ENCODE data around the gene RAP1GDS1. TPM values are rescaled to one million over a fixed set of nuclear protein-coding genes. Genes with fewer than 3 reads are reported as not detected.

Gene RAP1GDS1
- polyA plus RNA-seq, 1 donor (not counting 4 experiments of a cell fraction or from before 2014, with no cell fraction given), result 58.1 TPM

DNA sequence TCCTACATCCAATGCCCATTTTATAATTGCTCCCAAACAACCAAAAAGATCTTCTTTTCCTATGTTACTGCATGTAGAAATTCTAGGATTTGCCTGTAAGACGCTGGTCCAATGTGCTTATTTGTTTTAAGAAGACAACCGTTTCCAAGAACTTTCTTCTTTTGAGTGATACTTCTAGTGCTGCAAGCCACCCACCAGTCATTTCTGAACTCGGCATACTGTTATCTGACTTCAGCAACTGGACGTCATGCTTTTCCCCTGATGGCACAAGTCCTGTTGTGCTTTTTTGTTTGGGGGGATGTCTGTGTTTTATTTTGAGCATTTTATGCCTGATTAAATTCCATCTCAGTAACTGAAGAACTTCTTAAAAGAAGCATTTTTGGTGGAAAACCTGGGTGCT lies 16.0 kb upstream of the RAP1GDS1 start:
- FAIRE-seq, result no peak
- H4K20me1 ChIP-seq (ENCODE audit: control insufficient read depth, extremely low read depth, insufficient read depth, low read length), result no peaks in the 10 kb centered on the region
- H3K79me2 ChIP-seq (ENCODE audit: control insufficient read depth, insufficient read depth, low read length), result no peaks in the 10 kb centered on the region

DNA sequence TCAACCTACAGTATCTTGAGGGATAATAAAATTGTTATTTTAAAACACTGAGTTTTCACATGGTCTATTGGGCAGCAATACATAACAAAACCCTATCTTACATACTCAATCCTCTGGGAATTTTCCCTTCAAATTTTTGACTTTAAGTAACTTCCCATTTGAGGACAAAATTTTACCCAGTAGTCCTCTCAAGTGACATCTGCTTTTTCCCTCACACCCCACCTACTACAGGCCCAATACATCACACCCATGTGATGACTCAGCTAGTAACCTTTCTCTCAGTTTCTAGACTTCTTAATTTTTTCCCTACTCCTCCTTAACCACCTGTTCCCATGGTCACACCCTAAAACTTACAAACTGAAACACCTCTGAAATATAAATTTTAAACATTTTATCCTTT lies 12.2 kb upstream of the RAP1GDS1 start:
- no peaks in the 10 kb centered on the region for H3K9me3 ChIP-seq (ENCODE audit: control insufficient read depth, low read depth, low read length)
- H3K4me1 ChIP-seq (ENCODE audit: control insufficient read depth, extremely low read depth, insufficient read depth, low read length), result no peaks in the 10 kb centered on the region
- H3K9ac ChIP-seq (ENCODE audit: control insufficient read depth, extremely low read depth, insufficient read depth, low read length), result no peak overlapping the region
- no peaks in the 10 kb centered on the region for H3K9me1 ChIP-seq (ENCODE audit: control insufficient read depth, extremely low read depth, insufficient read depth, low read length)
- no peak overlapping the region for H3K4me3 ChIP-seq (ENCODE audit: control insufficient read depth in 2 of 3, extremely low read depth in 1 of 3, insufficient read depth in 2 of 3, low read depth in 1 of 3, low read length in 3 of 3)
- TF ChIP-seq EZH2 (IDR thresholded peaks at IDR 0.05; ENCODE audit: low read length), result no peak
- TF ChIP-seq, protein P1, sequence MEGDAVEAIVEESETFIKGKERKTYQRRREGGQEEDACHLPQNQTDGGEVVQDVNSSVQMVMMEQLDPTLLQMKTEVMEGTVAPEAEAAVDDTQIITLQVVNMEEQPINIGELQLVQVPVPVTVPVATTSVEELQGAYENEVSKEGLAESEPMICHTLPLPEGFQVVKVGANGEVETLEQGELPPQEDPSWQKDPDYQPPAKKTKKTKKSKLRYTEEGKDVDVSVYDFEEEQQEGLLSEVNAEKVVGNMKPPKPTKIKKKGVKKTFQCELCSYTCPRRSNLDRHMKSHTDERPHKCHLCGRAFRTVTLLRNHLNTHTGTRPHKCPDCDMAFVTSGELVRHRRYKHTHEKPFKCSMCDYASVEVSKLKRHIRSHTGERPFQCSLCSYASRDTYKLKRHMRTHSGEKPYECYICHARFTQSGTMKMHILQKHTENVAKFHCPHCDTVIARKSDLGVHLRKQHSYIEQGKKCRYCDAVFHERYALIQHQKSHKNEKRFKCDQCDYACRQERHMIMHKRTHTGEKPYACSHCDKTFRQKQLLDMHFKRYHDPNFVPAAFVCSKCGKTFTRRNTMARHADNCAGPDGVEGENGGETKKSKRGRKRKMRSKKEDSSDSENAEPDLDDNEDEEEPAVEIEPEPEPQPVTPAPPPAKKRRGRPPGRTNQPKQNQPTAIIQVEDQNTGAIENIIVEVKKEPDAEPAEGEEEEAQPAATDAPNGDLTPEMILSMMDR (optimal IDR thresholded peaks at IDR 0.05 in 1 of 3, IDR thresholded peaks at IDR 0.05 in 1 of 3, conservative IDR thresholded peaks at IDR 0.05 in 1 of 3; ENCODE audit: extremely low read depth in 1 of 3, insufficient read depth in 2 of 3, low read length in 3 of 3), result no peak
- H4K20me1 ChIP-seq (ENCODE audit: control insufficient read depth, extremely low read depth, insufficient read depth, low read length), result no peaks in the 10 kb centered on the region
- H3K27ac ChIP-seq (ENCODE audit: control insufficient read depth, insufficient read depth, low read length), result no peak overlapping the region
- DNase-seq (ENCODE audit: low read depth, low spot score) (no peak), FAIRE-seq (no peak)
- dilution Hi-C loops (cut with MboI; ENCODE audit: extremely low pct_ligation_motif_present, low sequenced_read_pairs), result no loop called here
- no peaks in the 10 kb centered on the region for H3K36me3 ChIP-seq (ENCODE audit: control insufficient read depth in 2 of 2, extremely low read depth in 1 of 2, insufficient read depth in 2 of 2, low read length in 2 of 2)
- H3K27me3 ChIP-seq (ENCODE audit: control insufficient read depth, extremely low read depth, insufficient read depth, low read length), result no peaks in the 10 kb centered on the region
- no peak overlapping the region for H3K4me2 ChIP-seq (ENCODE audit: control insufficient read depth, extremely low read depth, insufficient read depth, low read depth, low read length)
- no peak overlapping the region for H2AFZ ChIP-seq (ENCODE audit: control insufficient read depth, low read length)
- H3K79me2 ChIP-seq (ENCODE audit: control insufficient read depth, insufficient read depth, low read length), result no peaks in the 10 kb centered on the region

More for the DNA sequence above, 16.0 kb upstream of the RAP1GDS1 start:
- Histone ChIP-seq H3K4me3 (ENCODE audit: control insufficient read depth in 2 of 3, extremely low read depth in 1 of 3, insufficient read depth in 2 of 3, low read depth in 1 of 3, low read length in 3 of 3) (no peak overlapping the region), H3K27ac (ENCODE audit: control insufficient read depth, insufficient read depth, low read length) (no peak overlapping the region), H3K4me1 (ENCODE audit: control insufficient read depth, extremely low read depth, insufficient read depth, low read length) (no peaks in the 10 kb centered on the region), H3K9me1 (ENCODE audit: control insufficient read depth, extremely low read depth, insufficient read depth, low read length) (no peaks in the 10 kb centered on the region), H2AFZ (ENCODE audit: control insufficient read depth, low read length) (no peak overlapping the region), H3K9me3 (ENCODE audit: control insufficient read depth, low read depth, low read length) (no peaks in the 10 kb centered on the region), H3K27me3 (ENCODE audit: control insufficient read depth, extremely low read depth, insufficient read depth, low read length) (no peaks in the 10 kb centered on the region), H3K9ac (ENCODE audit: control insufficient read depth, extremely low read depth, insufficient read depth, low read length) (no peak overlapping the region), H3K36me3 (ENCODE audit: control insufficient read depth in 2 of 2, extremely low read depth in 1 of 2, insufficient read depth in 2 of 2, low read length in 2 of 2) (no peaks in the 10 kb centered on the region), H3K4me2 (ENCODE audit: control insufficient read depth, extremely low read depth, insufficient read depth, low read depth, low read length) (no peak overlapping the region)
- no peak for DNase-seq (ENCODE audit: low read depth, low spot score)
- dilution Hi-C loops (cut with MboI; ENCODE audit: extremely low pct_ligation_motif_present, low sequenced_read_pairs), result no loop called here
- no peak for TF ChIP-seq EZH2 (IDR thresholded peaks at IDR 0.05; ENCODE audit: low read length)
- TF ChIP-seq, protein P1 (optimal IDR thresholded peaks at IDR 0.05 in 1 of 3, IDR thresholded peaks at IDR 0.05 in 1 of 3, conservative IDR thresholded peaks at IDR 0.05 in 1 of 3; ENCODE audit: extremely low read depth in 1 of 3, insufficient read depth in 2 of 3, low read length in 3 of 3), result no peak
